K562 (cell line): ENCODE results near the gene SRPK2. TPM values are rescaled to one million over a fixed set of nuclear protein-coding genes. Genes with fewer than 3 reads are reported as not detected.
A peak's percentile ranks its signal among the peaks of the same experiment; 100 is the strongest.

ENCODE experiments used
- ATAC-seq: fragments of 200-7000 bp; cut with Tn5 transposase; 3 replicates; pipeline ENCODE4 v1.9.1; 2020; ENCODE audit warnings: moderate library complexity
- BruUV-seq: library from RNA; stranded (reverse); fragments of 400-500 nt; replicated peaks from 2 replicates; lab custom pipeline; 2021; lab: Mats Ljungman, UMichigan
- CTCF ChIA-PET: fragments of 300-600 bp; formaldehyde crosslinking; extraction: SDS; loops from one replicate; lab custom pipeline; 2021; ENCODE audit warnings: low intra/inter-chr PET ratio; lab: Yijun Ruan, JAX
- POLR2A ChIA-PET: fragments of 300-600, 350-650 bp; sonication (Branson Sonifier 250); formaldehyde crosslinking; extraction: SDS; loops from one replicate; lab custom pipeline; 2021; ENCODE audit warnings: antibody characterized with exemption, inconsistent platforms; lab: Yijun Ruan, JAX
- DNase-seq, 4 experiments: peaks; one replicate each; pipeline versions ENCODE4 v3.0.0 to v3.0.0-alpha.2; 2011 to 2018; ENCODE audit warnings: low spot score in 3 of 4, mixed read lengths in 3 of 4; ENCODE audit errors: extremely low read depth in 1 of 4
- FAIRE-seq: peaks from 2 replicates; lab custom pipeline; 2011; peaks lifted over from hg19 to GRCh38; lab: Jason Lieb, UNC
- H2AFZ ChIP-seq: 2 replicates; pipeline ENCODE4 v1.6.0; 2011; ENCODE audit warnings: low read depth, low read length, control low read depth, inconsistent platforms
- H3K27ac ChIP-seq: fragments of 200-600 bp; 3 replicates; pipeline ENCODE4 v1.8.0; 2011; ENCODE audit warnings: low read depth, mild to moderate bottlenecking, control low read depth, inconsistent platforms, low read length, moderate library complexity, mixed read lengths; ENCODE audit errors: extremely low read depth
- H3K27me3 ChIP-seq, 2 experiments: fragments of 300-600 bp in 1 of 2; 2 replicates in 1 of 2; 3 replicates in 1 of 2; pipeline versions ENCODE4 v1.6.0 to v1.8.0; 2011; ENCODE audit warnings: inconsistent platforms in 2 of 2, low read length in 2 of 2, mild to moderate bottlenecking in 1 of 2, mixed read lengths in 1 of 2, moderate library complexity in 1 of 2; ENCODE audit not compliant: control insufficient read depth in 2 of 2, insufficient read depth in 2 of 2
- H3K36me3 ChIP-seq: fragments of 300-600 bp; 3 replicates; pipeline ENCODE4 v1.8.0; 2011; ENCODE audit warnings: mild to moderate bottlenecking, low read length, inconsistent platforms; ENCODE audit not compliant: control insufficient read depth, insufficient read depth
- H3K4me1 ChIP-seq, 2 experiments: fragments of 200-600 bp in 1 of 2; replicated peaks in 1 of 2; 2 replicates in 1 of 2; 3 replicates in 1 of 2; pipeline versions ENCODE4 v1.5.1 to v1.8.0; 2011; ENCODE audit warnings: inconsistent platforms in 2 of 2, low read length in 2 of 2, mild to moderate bottlenecking in 1 of 2, mixed read lengths in 1 of 2, moderate library complexity in 1 of 2; ENCODE audit not compliant: control insufficient read depth in 2 of 2, insufficient read depth in 2 of 2
- H3K4me2 ChIP-seq: 2 replicates; pipeline ENCODE4 v1.6.1; 2011; ENCODE audit warnings: low read length, control low read depth, inconsistent platforms, mixed read lengths; ENCODE audit not compliant: insufficient read depth
- H3K4me3 ChIP-seq: fragments of 200-600 bp; sonication (generic), shearing (Covaris generic); 2 replicates; pipeline ENCODE4 v1.5.1; 2016; ENCODE audit warnings: control low read depth, inconsistent platforms
- H3K79me2 ChIP-seq: fragments of 200-600 bp; 3 replicates; pipeline ENCODE4 v1.8.0; 2011; ENCODE audit warnings: low read length, inconsistent platforms; ENCODE audit not compliant: control insufficient read depth, insufficient read depth
- H3K9ac ChIP-seq, 2 experiments: 2 replicates each; pipeline versions ENCODE4 v1.6.0 to v1.6.1; 2011; ENCODE audit warnings: low read depth in 2 of 2, low read length in 2 of 2, control low read depth in 1 of 2, inconsistent platforms in 1 of 2, mild to moderate bottlenecking in 1 of 2, mixed read lengths in 1 of 2; ENCODE audit not compliant: insufficient read depth in 1 of 2
- H3K9me1 ChIP-seq: one replicate; pipeline ENCODE4 v1.6.0; 2011; ENCODE audit warnings: inconsistent platforms, mild to moderate bottlenecking, low read length, moderate library complexity; ENCODE audit not compliant: control insufficient read depth, insufficient read depth
- H3K9me3 ChIP-seq: replicated peaks from 2 replicates; pipeline ENCODE4 v1.5.1; 2011; ENCODE audit warnings: low read depth, low read length, inconsistent platforms; ENCODE audit not compliant: control insufficient read depth, insufficient read depth
- H4K20me1 ChIP-seq: replicated peaks from 2 replicates; pipeline ENCODE4 v1.6.1; 2011; ENCODE audit warnings: low read length, inconsistent platforms, mixed read lengths; ENCODE audit not compliant: control insufficient read depth, insufficient read depth
- CHCHD3 ChIP-seq: fragments of 250-450 bp; sonication (Bioruptor Pico); IDR thresholded peaks from 2 replicates; pipeline ENCODE4 v2.1.2; 2022; ENCODE audit warnings: mild to moderate bottlenecking
- CREBBP ChIP-seq: IDR thresholded peaks from one replicate; pipeline ENCODE4 v1.6.1; 2012; ENCODE audit warnings: low read depth, mild to moderate bottlenecking, control low read depth, inconsistent platforms, low read length
- IRF2 ChIP-seq: sonication (generic); formaldehyde crosslinking; IDR thresholded peaks from 2 replicates; pipeline ENCODE4 v1.8.1; 2022; ENCODE audit warnings: mild to moderate bottlenecking, missing genetic modification reagents
- MTF1 ChIP-seq: fragments of 250-450 bp; sonication (Bioruptor Pico); IDR thresholded peaks from 2 replicates; pipeline ENCODE4 v1.9.0; 2021; ENCODE audit warnings: moderate library complexity, mild to moderate bottlenecking, inconsistent platforms, borderline replicate concordance
- NCOA4 ChIP-seq: fragments of 450-650 bp; IDR thresholded peaks from 2 replicates; pipeline ENCODE4 v1.6.1; 2018; ENCODE audit warnings: mild to moderate bottlenecking; ENCODE audit not compliant: partially characterized antibody
- NELFE ChIP-seq: IDR thresholded peaks from 2 replicates; pipeline ENCODE4 v1.6.1; 2011; ENCODE audit warnings: mild to moderate bottlenecking; ENCODE audit not compliant: insufficient read depth, insufficient read length
- NR2C1 ChIP-seq, 2 experiments: fragments of 450-650 bp; IDR thresholded peaks; 2 replicates each; pipeline ENCODE4 v1.6.1; 2017; ENCODE audit warnings: mild to moderate bottlenecking in 2 of 2, antibody characterized with exemption in 1 of 2, inconsistent platforms in 1 of 2, missing compliant biosample characterization in 1 of 2, missing genetic modification characterization in 1 of 2
- PHF20 ChIP-seq: fragments of 450-650 bp; IDR thresholded peaks from 2 replicates; pipeline ENCODE4 v1.6.1; 2018; ENCODE audit not compliant: partially characterized antibody
- PPARD ChIP-seq: fragments of 250-450 bp; sonication (Bioruptor Pico); IDR thresholded peaks from 2 replicates; pipeline ENCODE4 v1.8.0; 2022; ENCODE audit warnings: inconsistent platforms, mild to moderate bottlenecking, moderate library complexity
- ZBED1 ChIP-seq: IDR thresholded peaks from 2 replicates; pipeline ENCODE4 v1.6.1; 2014
- ZNF175 ChIP-seq: fragments of 200-800 bp; sonication (Bioruptor generic); IDR thresholded peaks from 2 replicates; pipeline ENCODE4 v1.6.1; 2016; ENCODE audit warnings: low read depth, mild to moderate bottlenecking, missing genetic modification characterization, missing compliant biosample characterization
- ZNF584 ChIP-seq: fragments of 200-800 bp; sonication (Bioruptor generic); IDR thresholded peaks from 2 replicates; pipeline ENCODE4 v1.6.1; 2016; ENCODE audit warnings: low read depth, mild to moderate bottlenecking, missing genetic modification characterization, missing compliant biosample characterization
- ZNF75A ChIP-seq: fragments of 450-650 bp; formaldehyde crosslinking; IDR thresholded peaks from 2 replicates; pipeline ENCODE4 v1.4.0; 2020; ENCODE audit warnings: mild to moderate bottlenecking
- ZNF766 ChIP-seq: fragments of 200-800 bp; sonication (Bioruptor generic); conservative IDR thresholded peaks from 2 replicates; pipeline ENCODE4 v1.6.1; 2016; ENCODE audit warnings: missing genetic modification characterization, missing compliant biosample characterization
- WGBS: fragments of 100-300 bp; shearing (Covaris generic); methylation state at CpG from one replicate; pipeline ENCODE4 v1.1.6; 2016; ENCODE audit warnings: low coverage, mixed read lengths; ENCODE audit not compliant: insufficient coverage; ENCODE audit errors: missing lambda C conversion rate; 5-methylcytosine and 5-hydroxymethylcytosine counted together
- in situ Hi-C: fragments of 300-500 bp; cut with MboI; formaldehyde crosslinking; loops from 4 replicates; pipeline ENCODE4 v1.15.0; 2018; ENCODE audit warnings: inconsistent platforms, mixed read lengths
- intact Hi-C: fragments of 100-400 bp; cut with micrococcal nuclease; formaldehyde crosslinking; loops from 2 replicates; pipeline ENCODE4 v1.14.2; 2022
- polyA plus RNA-seq, 8 experiments: library from polyadenylated mRNA; depleted of rRNA in 4 of 8; stranded (reverse) in 5 of 8; unstranded in 3 of 8; fragments of >200 nt; fragmentation: Nextera tagmentation in 2 of 8; fragmentation: Illumina TruSeq in 1 of 8; extraction: Ambion mirVana in 2 of 8; extraction: Trizol in 1 of 8; gene quantifications; 2 replicates each; pipeline versions ENCODE4 v1.2.1 to v1.2.3, GENCODE V29; 2011 to 2014; ENCODE audit warnings: inconsistent platforms in 1 of 8, missing spikeins in 1 of 8
- total RNA-seq, 7 experiments: library from RNA; depleted of rRNA in 6 of 7; stranded (reverse); fragments of >200 nt in 6 of 7; fragmentation: Illumina TruSeq in 2 of 7; extraction: Trizol in 2 of 7; gene quantifications; 2 replicates each; pipeline versions ENCODE4 v1.2.1 to v1.2.3, GENCODE V29; 2011 to 2021; ENCODE audit warnings: low replicate concordance in 1 of 7
- TF ChIP-seq, protein P1 (sequence below): fragments of 450-650 bp; formaldehyde crosslinking; IDR thresholded peaks from 2 replicates; pipeline ENCODE4 v1.4.0; 2020; ENCODE audit warnings: mild to moderate bottlenecking, moderate library complexity

SRPK2 gene
- total and polyA plus RNA-seq, 9 of the 15 experiments (the other 6 are each of a cell fraction or from before 2014, with no cell fraction given): 21.5 to 44.7 (median 33.3) TPM

- no peak overlapping the region for H3K4me2 ChIP-seq
- H3K79me2 ChIP-seq: no peaks in the 10 kb centered on the region
- H3K4me3 ChIP-seq: no peak overlapping the region
- intact Hi-C loops (loop anchor here (10.0 kb wide), 1 partner anchor 55 kb away; no protein-coding TSS in a partner anchor), in situ Hi-C loops (no loop called here)
- no peak for FAIRE-seq
- no peaks in the 10 kb centered on the region for H3K36me3 ChIP-seq
- BruUV-seq: no TSS peak
- no peak overlapping the region for H2AFZ ChIP-seq
- no peaks in the 10 kb centered on the region for H3K4me1 ChIP-seq
- H3K27me3 ChIP-seq: no peaks in the 10 kb centered on the region
- no peaks in the 10 kb centered on the region for H4K20me1 ChIP-seq
- no peak overlapping the region for H3K27ac ChIP-seq
- DNase-seq: no peak
- peak overlapping the region in 1 of 2 experiments; percentile 15; a peak in 1 of 4 replicates for H3K9ac ChIP-seq
- TF ChIP-seq ZNF584 (CRISPR knock-in tag): no peak
- TF ChIP-seq CREBBP: no peak
- no peak for TF ChIP-seq ZNF766
- TF ChIP-seq ZNF175 (CRISPR knock-in tag): no peak
- no peak for TF ChIP-seq PPARD
- TF ChIP-seq ZNF75A (CRISPR knock-in tag): no peak
- TF ChIP-seq ZBED1: no peak
- no peak for TF ChIP-seq PHF20
- no peak for TF ChIP-seq NR2C1 (IDR thresholded peaks at IDR 0.05)
- no peak for TF ChIP-seq NR2C1 (tag; IDR thresholded peaks at IDR 0.05)
- no peak for TF ChIP-seq NELFE
- TF ChIP-seq IRF2 (CRISPR knock-in tag): no peak
- TF ChIP-seq, protein P1, sequence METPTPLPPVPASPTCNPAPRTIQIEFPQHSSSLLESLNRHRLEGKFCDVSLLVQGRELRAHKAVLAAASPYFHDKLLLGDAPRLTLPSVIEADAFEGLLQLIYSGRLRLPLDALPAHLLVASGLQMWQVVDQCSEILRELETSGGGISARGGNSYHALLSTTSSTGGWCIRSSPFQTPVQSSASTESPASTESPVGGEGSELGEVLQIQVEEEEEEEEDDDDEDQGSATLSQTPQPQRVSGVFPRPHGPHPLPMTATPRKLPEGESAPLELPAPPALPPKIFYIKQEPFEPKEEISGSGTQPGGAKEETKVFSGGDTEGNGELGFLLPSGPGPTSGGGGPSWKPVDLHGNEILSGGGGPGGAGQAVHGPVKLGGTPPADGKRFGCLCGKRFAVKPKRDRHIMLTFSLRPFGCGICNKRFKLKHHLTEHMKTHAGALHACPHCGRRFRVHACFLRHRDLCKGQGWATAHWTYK (CRISPR knock-in tag): no peak
- no peak for TF ChIP-seq NCOA4
- TF ChIP-seq MTF1: no peak
- TF ChIP-seq CHCHD3 (CRISPR knock-in tag): no peak
- peak; percentile 22; the same call in 1 of the 3 replicates for ATAC-seq
- 82% methylated on average over 8 of the region's 8 CpGs for WGBS
- H3K9me3 ChIP-seq: no peaks in the 10 kb centered on the region
- CTCF ChIA-PET: no interaction called here
- POLR2A ChIA-PET: no interaction called here
- H3K9me1 ChIP-seq: no peaks in the 10 kb centered on the region
Observed at GRCh38 chr7:105189859-105190492, 198.7 kb downstream of the SRPK2 start.
